ENCODE measurements around the gene DDX3X. TPM values are rescaled to one million over a fixed set of nuclear protein-coding genes. Genes with fewer than 3 reads are reported as not detected.

The DDX3X gene
- total RNA-seq, 2 donors from 2014 or later: 218 to 274 TPM

GRCh38 chrX:41327341-41327740 is 6.6 kb upstream of the DDX3X start:
- DNase-seq: no peak
- no peaks in the 10 kb centered on the region for H3K9me3 ChIP-seq (ENCODE audit: control insufficient read depth, low read length)
- no peaks in the 10 kb centered on the region for H3K36me3 ChIP-seq (ENCODE audit: control insufficient read depth, insufficient read depth, low read length)
- 91 to 100% methylated on average over 3 of the region's 3 CpGs for WGBS, 2 experiments (ENCODE audit: insufficient coverage in 1 of 2, insufficient read length in 1 of 2)
- TF ChIP-seq CTCF (conservative IDR thresholded peaks at IDR 0.05): no peak
- H3K9me3 Mint-ChIP-seq: peaks cover 40% of the 10 kb centered on the region
- no peak overlapping the region for H3K27ac Mint-ChIP-seq
- H3K36me3 Mint-ChIP-seq (ENCODE audit: low read depth): no peaks in the 10 kb centered on the region
- no peak overlapping the region for H3K4me3 ChIP-seq (ENCODE audit: low read length)
- H3K27me3 Mint-ChIP-seq (ENCODE audit: insufficient read depth): no peaks in the 10 kb centered on the region
- H3K9ac ChIP-seq (ENCODE audit: extremely low read depth, low read length, poor library complexity, severe bottlenecking): no peak overlapping the region
- no peak overlapping the region for H3K27ac ChIP-seq (ENCODE audit: low read depth, low read length)
- peaks cover 10% of the 10 kb centered on the region for H3K4me1 Mint-ChIP-seq
- H3K4me3 Mint-ChIP-seq: no peak overlapping the region
- no peaks in the 10 kb centered on the region for H3K27me3 ChIP-seq (ENCODE audit: control insufficient read depth, insufficient read depth, low read length, poor library complexity, severe bottlenecking)
- no peaks in the 10 kb centered on the region for H3K4me1 ChIP-seq (ENCODE audit: control insufficient read depth, insufficient read depth, low read length)

- no peak for DNase-seq
Measured at GRCh38 chrX:41329101-41329500, 4.9 kb upstream of the DDX3X start.

GRCh38 chrX:41332005-41332404 is 2.0 kb upstream of the DDX3X start:
- H3K27ac Mint-ChIP-seq: peak overlapping the region; percentile 99
- H3K36me3 Mint-ChIP-seq (ENCODE audit: low read depth): peaks cover 11% of the 10 kb centered on the region
- Histone ChIP-seq H3K9ac (ENCODE audit: extremely low read depth, low read length, poor library complexity, severe bottlenecking) (peak overlapping the region; percentile 99), H3K4me1 (ENCODE audit: control insufficient read depth, insufficient read depth, low read length) (no peaks in the 10 kb centered on the region), H3K27me3 (ENCODE audit: control insufficient read depth, insufficient read depth, low read length, poor library complexity, severe bottlenecking) (no peaks in the 10 kb centered on the region), H3K9me3 (ENCODE audit: control insufficient read depth, low read length) (no peaks in the 10 kb centered on the region), H3K36me3 (ENCODE audit: control insufficient read depth, insufficient read depth, low read length) (peaks cover 7% of the 10 kb centered on the region), H3K27ac (ENCODE audit: low read depth, low read length) (no peak overlapping the region), H3K4me3 (ENCODE audit: low read length) (peak overlapping the region; percentile 82)
- peaks cover 26% of the 10 kb centered on the region for H3K9me3 Mint-ChIP-seq
- peak overlapping the region; percentile 95 for H3K4me3 Mint-ChIP-seq
- no peak for TF ChIP-seq CTCF (conservative IDR thresholded peaks at IDR 0.05)
- WGBS, 2 experiments (ENCODE audit: insufficient coverage in 1 of 2, insufficient read length in 1 of 2): 42% methylated on average over 2 of the region's 4 CpGs; no CpG with 5 or more reads in 1 of the 2 experiments
- DNase-seq: no peak
- H3K4me1 Mint-ChIP-seq: peaks cover 13% of the 10 kb centered on the region
- H3K27me3 Mint-ChIP-seq (ENCODE audit: insufficient read depth): no peaks in the 10 kb centered on the region

More at GRCh38 chrX:41329101-41329500, 4.9 kb upstream of the DDX3X start:
- H3K27me3 ChIP-seq (ENCODE audit: control insufficient read depth, insufficient read depth, low read length, poor library complexity, severe bottlenecking): no peaks in the 10 kb centered on the region
- H3K27ac ChIP-seq (ENCODE audit: low read depth, low read length): no peak overlapping the region
- H3K4me1 ChIP-seq (ENCODE audit: control insufficient read depth, insufficient read depth, low read length): no peaks in the 10 kb centered on the region
- H3K9ac ChIP-seq (ENCODE audit: extremely low read depth, low read length, poor library complexity, severe bottlenecking): no peak overlapping the region
- Mint-ChIP-seq H3K27me3 (ENCODE audit: insufficient read depth) (no peaks in the 10 kb centered on the region), H3K4me3 (no peak overlapping the region), H3K4me1 (peaks cover 10% of the 10 kb centered on the region), H3K27ac (no peak overlapping the region), H3K36me3 (ENCODE audit: low read depth) (no peaks in the 10 kb centered on the region), H3K9me3 (peaks cover 40% of the 10 kb centered on the region)
- 95% methylated on average over 3 of the region's 3 CpGs; no CpG with 5 or more reads in 1 of the 2 experiments for WGBS, 2 experiments (ENCODE audit: insufficient coverage in 1 of 2, insufficient read length in 1 of 2)
- H3K9me3 ChIP-seq (ENCODE audit: control insufficient read depth, low read length): no peaks in the 10 kb centered on the region
- no peak overlapping the region for H3K4me3 ChIP-seq (ENCODE audit: low read length)
- TF ChIP-seq CTCF (conservative IDR thresholded peaks at IDR 0.05): no peak
- no peaks in the 10 kb centered on the region for H3K36me3 ChIP-seq (ENCODE audit: control insufficient read depth, insufficient read depth, low read length)
